ENCODE results near the gene NDE1. TPM values are rescaled to one million over a fixed set of nuclear protein-coding genes. Genes with fewer than 3 reads are reported as not detected.
A peak's percentile ranks its signal among the peaks of the same experiment; 100 is the strongest.

The NDE1 gene
- total and polyA plus RNA-seq, 9 of the 15 experiments (the other 6 are each of a cell fraction or from before 2014, with no cell fraction given): 3.1 to 59.9 (median 30.0) TPM

- H3K27me3 ChIP-seq (ENCODE audit: control insufficient read depth in 2 of 2, insufficient read depth in 2 of 2, low read length in 2 of 2): no peaks in the 10 kb centered on the region
- CTCF ChIA-PET (ENCODE audit: low intra/inter-chr PET ratio): no interaction called here
- DNase-seq (ENCODE audit: extremely low read depth in 1 of 4, low spot score in 3 of 4) (no peak), ATAC-seq (no peak), FAIRE-seq (no peak)
- 0 out of 4 replicates have a peak overlapping the region, but pooled peaks of 1 of the 2 experiments have one; percentile 17 for H3K9ac ChIP-seq (ENCODE audit: insufficient read depth in 1 of 2, low read depth in 2 of 2, low read length in 2 of 2)
- intact Hi-C loops (cut with micrococcal nuclease): no loop called here
- H4K20me1 ChIP-seq (replicated peaks; ENCODE audit: control insufficient read depth, insufficient read depth, low read length): no peaks in the 10 kb centered on the region
- H2AFZ ChIP-seq (ENCODE audit: low read depth, low read length): no peak overlapping the region
- no peak overlapping the region for H3K4me3 ChIP-seq
- H3K9me3 ChIP-seq (replicated peaks; ENCODE audit: control insufficient read depth, insufficient read depth, low read depth, low read length): no peaks in the 10 kb centered on the region
- H3K79me2 ChIP-seq (ENCODE audit: control insufficient read depth, insufficient read depth, low read length): peaks cover 13% of the 10 kb centered on the region
- H3K4me1 ChIP-seq (replicated peaks in 1 of 2; ENCODE audit: control insufficient read depth in 2 of 2, insufficient read depth in 2 of 2, low read length in 2 of 2): no peaks in the 10 kb centered on the region
- no peak overlapping the region for H3K4me2 ChIP-seq (ENCODE audit: insufficient read depth, low read length)
- in situ Hi-C loops (cut with MboI): no loop called here
- H3K9me1 ChIP-seq (ENCODE audit: control insufficient read depth, insufficient read depth, low read length): no peaks in the 10 kb centered on the region
- H3K27ac ChIP-seq (ENCODE audit: extremely low read depth, low read depth, low read length): no peak overlapping the region
- POLR2A ChIA-PET: interaction anchor here (0.7 to 0.8 kb wide), 2 partner anchors 8 to 26 kb away, joined by 3 to 4 read pairs; no protein-coding TSS in a partner anchor
- peaks cover 58% of the 10 kb centered on the region for H3K36me3 ChIP-seq (ENCODE audit: control insufficient read depth, insufficient read depth, low read length)
- BruUV-seq (replicated peaks): no TSS peak
- WGBS (ENCODE audit: insufficient coverage, low coverage, missing lambda C conversion rate): 92% methylated on average over 16 of the region's 18 CpGs
- no peak for TF ChIP-seq STAT5B (CRISPR knock-in tag; IDR thresholded peaks at IDR 0.05)
Observed at GRCh38 chr16:15667091-15667742, 17.2 kb downstream of the NDE1 start.

DNA sequence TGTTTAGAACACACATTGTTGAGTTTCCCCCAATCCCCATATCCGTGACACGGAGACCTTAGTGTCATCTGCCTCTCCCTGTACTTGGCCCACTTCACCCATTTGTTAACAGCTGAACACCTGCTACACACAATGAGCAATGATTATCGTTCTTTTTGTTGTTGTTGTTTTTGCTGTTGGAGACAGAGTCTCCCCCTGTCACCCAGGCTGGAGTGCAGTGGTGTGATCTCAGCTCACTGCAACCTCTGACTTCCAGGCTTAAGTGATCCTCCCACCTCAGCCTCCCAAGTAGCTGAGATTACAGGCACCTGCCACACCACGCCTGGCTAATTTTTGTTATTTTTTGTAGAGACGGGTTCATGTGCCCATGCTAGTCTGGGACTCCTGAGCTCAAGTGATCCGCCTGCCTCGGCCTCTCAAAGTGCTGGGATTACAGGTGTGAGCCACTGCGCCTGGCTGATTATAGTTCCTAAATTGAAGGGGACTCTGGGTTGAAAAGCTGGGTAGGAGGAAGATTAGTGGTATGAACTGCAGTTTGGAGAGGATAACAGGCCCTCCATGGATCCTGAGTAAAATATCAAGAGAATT is 21.6 kb downstream of the NDE1 start:
- no peak overlapping the region for H3K4me2 ChIP-seq (ENCODE audit: insufficient read depth, low read length)
- H3K4me1 ChIP-seq (replicated peaks in 1 of 2; ENCODE audit: control insufficient read depth in 2 of 2, insufficient read depth in 2 of 2, low read length in 2 of 2): no peaks in the 10 kb centered on the region
- ATAC-seq (no peak), FAIRE-seq (no peak), DNase-seq (ENCODE audit: extremely low read depth in 1 of 4, low spot score in 3 of 4) (no peak)
- H3K36me3 ChIP-seq (ENCODE audit: control insufficient read depth, insufficient read depth, low read length): peaks cover 54% of the 10 kb centered on the region; the same call in 2 of the 3 replicates
- intact Hi-C loops (cut with micrococcal nuclease): no loop called here
- 88% methylated on average over 8 of the region's 8 CpGs for WGBS (ENCODE audit: insufficient coverage, low coverage, missing lambda C conversion rate)
- H3K9me3 ChIP-seq (replicated peaks; ENCODE audit: control insufficient read depth, insufficient read depth, low read depth, low read length): no peaks in the 10 kb centered on the region
- ChIA-PET CTCF (ENCODE audit: low intra/inter-chr PET ratio) (no interaction called here), POLR2A (interaction anchor here (1.0 to 3.5 kb wide), 6 partner anchors 9 to 112 kb away, joined by 3 to 14 read pairs (median 4); no protein-coding TSS in a partner anchor)
- H3K79me2 ChIP-seq (ENCODE audit: control insufficient read depth, insufficient read depth, low read length): no peaks in the 10 kb centered on the region
- H3K4me3 ChIP-seq: no peak overlapping the region
- H2AFZ ChIP-seq (ENCODE audit: low read depth, low read length): no peak overlapping the region
- no peaks in the 10 kb centered on the region for H3K9me1 ChIP-seq (ENCODE audit: control insufficient read depth, insufficient read depth, low read length)
- BruUV-seq (replicated peaks): no TSS peak
- H3K27me3 ChIP-seq (ENCODE audit: control insufficient read depth in 2 of 2, insufficient read depth in 2 of 2, low read length in 2 of 2): no peaks in the 10 kb centered on the region
- no peak overlapping the region for H3K9ac ChIP-seq (ENCODE audit: insufficient read depth in 1 of 2, low read depth in 2 of 2, low read length in 2 of 2)
- in situ Hi-C loops (cut with MboI): no loop called here
- no peak overlapping the region for H3K27ac ChIP-seq (ENCODE audit: extremely low read depth, low read depth, low read length)
- no peaks in the 10 kb centered on the region for H4K20me1 ChIP-seq (replicated peaks; ENCODE audit: control insufficient read depth, insufficient read depth, low read length)
- TF ChIP-seq HDAC6 (IDR thresholded peaks at IDR 0.05; ENCODE audit: low read depth, low read length) (no peak), KAT8 (IDR thresholded peaks at IDR 0.05; ENCODE audit: low read depth) (no peak), SRSF1 (IDR thresholded peaks at IDR 0.05; ENCODE audit: low read depth, low read length) (no peak), ZNF175 (CRISPR knock-in tag; IDR thresholded peaks at IDR 0.05; ENCODE audit: low read depth) (no peak), OTX1 (CRISPR knock-in tag; IDR thresholded peaks at IDR 0.05) (no peak)
- TF ChIP-seq, protein P1, sequence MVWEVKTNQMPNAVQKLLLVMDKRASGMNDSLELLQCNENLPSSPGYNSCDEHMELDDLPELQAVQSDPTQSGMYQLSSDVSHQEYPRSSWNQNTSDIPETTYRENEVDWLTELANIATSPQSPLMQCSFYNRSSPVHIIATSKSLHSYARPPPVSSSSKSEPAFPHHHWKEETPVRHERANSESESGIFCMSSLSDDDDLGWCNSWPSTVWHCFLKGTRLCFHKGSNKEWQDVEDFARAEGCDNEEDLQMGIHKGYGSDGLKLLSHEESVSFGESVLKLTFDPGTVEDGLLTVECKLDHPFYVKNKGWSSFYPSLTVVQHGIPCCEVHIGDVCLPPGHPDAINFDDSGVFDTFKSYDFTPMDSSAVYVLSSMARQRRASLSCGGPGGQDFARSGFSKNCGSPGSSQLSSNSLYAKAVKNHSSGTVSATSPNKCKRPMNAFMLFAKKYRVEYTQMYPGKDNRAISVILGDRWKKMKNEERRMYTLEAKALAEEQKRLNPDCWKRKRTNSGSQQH (CRISPR knock-in tag; IDR thresholded peaks at IDR 0.05): no peak
- TF ChIP-seq, protein P2, sequence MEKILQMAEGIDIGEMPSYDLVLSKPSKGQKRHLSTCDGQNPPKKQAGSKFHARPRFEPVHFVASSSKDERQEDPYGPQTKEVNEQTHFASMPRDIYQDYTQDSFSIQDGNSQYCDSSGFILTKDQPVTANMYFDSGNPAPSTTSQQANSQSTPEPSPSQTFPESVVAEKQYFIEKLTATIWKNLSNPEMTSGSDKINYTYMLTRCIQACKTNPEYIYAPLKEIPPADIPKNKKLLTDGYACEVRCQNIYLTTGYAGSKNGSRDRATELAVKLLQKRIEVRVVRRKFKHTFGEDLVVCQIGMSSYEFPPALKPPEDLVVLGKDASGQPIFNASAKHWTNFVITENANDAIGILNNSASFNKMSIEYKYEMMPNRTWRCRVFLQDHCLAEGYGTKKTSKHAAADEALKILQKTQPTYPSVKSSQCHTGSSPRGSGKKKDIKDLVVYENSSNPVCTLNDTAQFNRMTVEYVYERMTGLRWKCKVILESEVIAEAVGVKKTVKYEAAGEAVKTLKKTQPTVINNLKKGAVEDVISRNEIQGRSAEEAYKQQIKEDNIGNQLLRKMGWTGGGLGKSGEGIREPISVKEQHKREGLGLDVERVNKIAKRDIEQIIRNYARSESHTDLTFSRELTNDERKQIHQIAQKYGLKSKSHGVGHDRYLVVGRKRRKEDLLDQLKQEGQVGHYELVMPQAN (IDR thresholded peaks at IDR 0.05; ENCODE audit: borderline replicate concordance): no peak
